OCI-M2 (cell line): ENCODE measurements around the gene GPA33.

ENCODE experiments used
- DNase-seq: peaks from one replicate; lab custom pipeline; 2025; ENCODE audit not compliant: unreplicated experiment; lab: John Stamatoyannopoulos, UW

The GPA33 gene

DNA sequence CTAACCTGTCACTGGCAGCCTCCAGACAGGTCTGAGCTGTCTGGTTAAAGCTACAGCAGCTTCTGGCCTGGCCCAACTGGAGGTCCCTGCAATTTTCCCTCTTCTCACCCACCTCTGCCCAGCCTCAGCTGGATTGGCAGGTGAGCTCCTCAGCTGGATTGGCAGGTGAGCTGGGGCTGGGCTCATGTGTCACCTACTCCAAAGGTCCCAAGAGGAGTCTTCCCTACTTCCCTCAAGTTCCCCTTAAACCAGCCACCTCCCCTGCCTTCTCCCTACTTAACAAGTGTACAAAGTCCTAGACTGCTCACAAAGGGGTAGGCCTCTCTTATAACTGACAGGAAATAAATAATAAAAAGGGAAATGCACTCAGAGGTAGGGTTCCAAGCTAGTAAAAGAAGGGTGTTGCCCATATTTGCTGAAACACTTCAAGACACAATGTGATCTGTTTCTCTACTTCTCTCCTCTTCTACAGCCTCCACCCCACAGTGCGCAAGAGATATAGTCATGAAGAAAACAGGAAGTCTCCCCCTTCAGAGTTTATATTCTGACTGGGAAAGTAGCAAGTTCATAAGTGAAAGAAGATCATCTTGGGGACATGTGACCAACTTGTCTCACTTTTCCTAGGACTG, at the start of gene GPA33:
GPA33 (minus strand) TSS at position 64 of the 629 bp plus-strand sequence. CDS start 90 bp downstream, outside the sequence.
- no peak for DNase-seq

- DNase-seq, result no peak
Observed at GRCh38 chr1:167138703-167139102, 48.5 kb upstream of the GPA33 start.

- DNase-seq, result no peak
Observed at GRCh38 chr1:167137793-167138510, 47.8 kb upstream of the GPA33 start.

- no peak for DNase-seq
Observed at GRCh38 chr1:167137332-167137781, 47.2 kb upstream of the GPA33 start.

GRCh38 chr1:167136806-167137205, 46.6 kb upstream of the GPA33 start:
- DNase-seq, result no peak

GRCh38 chr1:167136191-167136614, 46.0 kb upstream of the GPA33 start:
- no peak for DNase-seq

DNA sequence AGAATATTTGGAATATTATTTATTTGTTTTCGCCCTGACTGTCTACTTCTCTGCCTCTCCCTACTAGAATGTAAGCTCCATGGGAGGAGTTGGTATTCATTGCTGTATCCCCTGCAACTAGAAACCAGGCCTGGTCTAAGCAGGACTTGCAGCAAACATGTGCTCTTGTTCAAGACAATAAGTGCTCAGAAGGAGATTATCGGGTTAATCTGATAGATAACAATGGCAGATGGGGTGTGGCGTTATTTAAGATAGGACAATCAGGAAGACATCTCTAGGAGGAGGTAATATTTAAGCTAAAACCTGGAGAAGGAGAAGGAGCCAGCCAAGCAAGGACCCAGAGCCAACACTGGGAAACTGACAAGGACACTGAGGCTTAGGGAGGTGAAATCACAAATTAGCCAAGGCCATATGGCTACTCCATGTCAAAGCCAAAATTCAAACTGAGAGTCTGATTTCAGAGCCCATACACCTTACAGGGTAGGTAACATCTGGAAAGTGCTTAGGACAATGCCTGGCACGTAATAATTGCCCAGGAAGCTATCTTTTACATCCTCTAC, 45.2 kb upstream of the GPA33 start:
- no peak for DNase-seq

GRCh38 chr1:167132301-167133010, 42.3 kb upstream of the GPA33 start:
- DNase-seq, result no peak

DNA sequence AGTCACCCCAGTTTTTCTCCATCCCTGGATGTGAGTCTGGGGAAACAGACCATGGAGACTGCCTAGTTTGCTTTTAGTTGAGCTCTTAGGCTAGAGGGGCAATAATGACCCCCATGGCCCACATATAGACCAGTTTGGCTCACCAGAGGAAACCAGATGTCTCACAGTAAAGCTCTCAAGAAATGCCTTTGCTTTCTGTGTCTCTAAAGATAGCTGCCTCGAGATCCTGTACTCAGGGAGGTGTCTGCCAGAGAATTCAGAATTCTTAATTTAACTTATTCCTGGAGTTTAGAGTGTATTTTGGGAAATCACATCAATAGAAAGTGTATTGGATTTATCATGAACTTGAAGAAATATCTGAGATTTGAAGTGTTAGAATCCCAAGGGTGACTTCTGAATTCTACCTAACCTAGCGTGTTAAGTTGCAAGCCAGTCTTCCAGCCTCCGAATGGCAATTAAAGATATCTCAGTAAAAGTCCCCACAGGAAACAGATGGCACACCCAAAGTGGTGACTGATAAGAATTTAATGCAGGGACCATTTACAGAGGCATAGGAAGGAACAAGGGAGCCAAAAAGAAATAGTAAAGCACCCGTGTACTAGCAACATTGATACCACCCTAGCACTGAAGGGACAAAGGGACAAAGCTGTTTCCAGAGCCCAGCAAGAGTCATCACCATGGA, 40.8 kb upstream of the GPA33 start:
- DNase-seq, result no peak

DNA sequence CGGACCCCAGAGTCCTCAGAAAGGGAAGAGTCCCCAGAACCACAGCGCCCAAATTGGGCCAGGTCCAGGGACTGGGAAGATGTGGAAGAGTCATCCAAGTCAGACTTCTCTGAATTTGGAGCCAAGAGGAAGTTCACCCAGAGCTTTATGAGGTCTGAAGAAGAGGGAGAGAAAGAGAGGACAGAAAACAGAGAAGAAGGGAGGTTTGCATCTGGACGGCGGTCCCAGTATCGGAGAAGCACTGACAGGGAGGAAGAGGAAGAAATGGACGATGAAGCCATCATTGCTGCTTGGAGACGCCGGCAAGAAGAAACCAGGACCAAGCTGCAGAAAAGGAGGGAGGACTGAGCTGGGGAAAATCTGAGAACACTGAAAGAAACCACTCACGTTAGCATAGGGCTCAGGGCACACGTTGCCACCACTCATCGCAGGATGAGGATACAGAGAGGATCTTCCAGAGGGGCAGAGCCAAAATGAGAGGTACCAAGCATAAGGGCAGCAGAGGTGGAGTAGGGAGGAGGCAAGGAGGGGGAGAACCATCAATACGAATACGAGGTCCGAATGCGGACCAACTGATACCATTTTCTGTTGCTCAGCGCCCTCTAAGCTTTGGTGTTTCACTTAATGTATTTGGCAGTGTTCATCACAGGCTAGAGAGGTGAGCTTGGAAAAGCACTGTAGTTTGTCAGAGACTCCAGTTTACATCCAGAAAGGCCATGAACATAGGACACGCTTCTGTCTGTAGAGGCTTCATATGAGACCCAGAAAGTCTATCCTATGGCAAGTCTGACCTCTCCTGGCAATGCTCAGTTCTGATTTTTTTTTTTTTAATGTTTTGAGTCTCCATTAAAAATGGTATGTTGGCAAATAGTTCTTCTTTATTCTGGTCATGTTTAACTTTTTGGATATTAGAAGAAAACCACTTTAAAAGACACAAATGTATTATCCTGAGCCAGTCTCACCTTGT, 38.4 kb upstream of the GPA33 start:
- no peak for DNase-seq

DNA sequence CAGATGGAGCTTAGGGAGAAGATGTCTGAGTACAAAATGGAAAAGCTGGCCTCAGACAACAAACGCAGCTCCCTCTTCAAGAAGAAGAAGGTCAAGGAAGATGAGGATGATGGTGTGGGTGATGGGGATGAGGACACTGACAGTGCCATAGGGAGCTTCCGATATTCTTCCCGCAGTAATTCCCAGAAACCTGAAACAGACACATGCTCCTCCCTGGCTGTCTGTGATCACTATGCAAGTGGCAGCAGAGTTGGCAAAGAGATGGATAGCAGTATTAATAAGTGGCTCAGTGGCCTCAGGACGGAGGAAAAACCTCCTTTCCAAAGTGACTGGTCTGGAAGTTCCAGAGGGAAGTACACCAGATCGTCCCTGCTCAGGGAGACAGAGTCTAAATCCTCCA, 37.5 kb upstream of the GPA33 start:
- no peak for DNase-seq

- no peak for DNase-seq
Observed at GRCh38 chr1:167127236-167127635, 37.1 kb upstream of the GPA33 start.

- DNase-seq, result no peak
Observed at GRCh38 chr1:167126811-167127210, 36.6 kb upstream of the GPA33 start.

DNA sequence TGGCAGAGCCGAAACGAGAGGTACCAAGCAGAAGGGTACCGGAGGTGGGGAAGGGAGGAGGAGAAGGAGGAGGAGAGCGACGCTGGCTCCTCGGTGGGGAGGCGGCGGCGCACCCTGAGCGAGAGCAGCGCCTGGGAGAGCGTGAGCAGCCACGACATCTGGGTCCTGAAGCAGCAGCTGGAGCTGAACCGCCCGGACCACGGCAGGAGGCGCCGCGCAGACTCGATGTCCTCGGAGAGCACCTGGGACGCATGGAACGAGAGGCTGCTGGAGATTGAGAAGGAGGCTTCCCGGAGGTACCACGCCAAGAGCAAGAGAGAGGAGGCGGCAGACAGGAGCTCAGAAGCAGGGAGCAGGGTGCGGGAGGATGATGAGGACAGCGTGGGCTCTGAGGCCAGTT, 36.1 kb upstream of the GPA33 start:
- DNase-seq, result no peak

- no peak for DNase-seq
Observed at GRCh38 chr1:167122568-167122967, 32.4 kb upstream of the GPA33 start.

DNA sequence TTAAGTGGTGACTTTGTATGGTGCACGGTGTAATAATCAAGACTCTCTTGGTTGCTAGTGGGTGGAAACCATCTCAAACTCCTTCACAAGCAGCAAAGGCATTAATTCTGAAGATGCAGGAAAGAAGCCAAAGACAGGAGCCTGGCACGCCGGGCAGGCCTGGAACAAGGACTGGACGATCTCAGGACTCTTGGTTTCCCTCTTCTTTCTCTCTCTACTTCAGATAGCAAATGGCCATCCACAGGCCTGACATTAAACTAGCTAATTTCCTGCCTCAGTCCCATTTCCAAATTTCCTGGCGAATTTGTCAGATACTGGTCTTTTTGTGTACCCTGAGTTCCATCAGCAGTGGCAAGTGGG, 31.9 kb upstream of the GPA33 start:
- DNase-seq, result no peak

GRCh38 chr1:167121375-167122120, 31.4 kb upstream of the GPA33 start:
- no peak for DNase-seq

- no peak for DNase-seq
Observed at GRCh38 chr1:167120899-167121298, 30.7 kb upstream of the GPA33 start.

GRCh38 chr1:167119696-167120095, 29.5 kb upstream of the GPA33 start:
- DNase-seq, result no peak
